Cardiac muscle cell (in vitro differentiated cells and primary cell): ENCODE data around the gene ANKRD44. TPM values are rescaled to one million over a fixed set of nuclear protein-coding genes. Genes with fewer than 3 reads are reported as not detected.
A peak's percentile ranks its signal among the peaks of the same experiment; 100 is the strongest.
"Not testable (repeated sequence)": the region's sequence is repeated elsewhere in the genome, so short reads cannot be mapped to it uniquely, and the experiment has no call there.

ENCODE experiments used
- DNase-seq, 2 donors: peaks; one replicate each; pipeline versions ENCODE4 v3.0.0 to v3.0.0-alpha.2; 2010 to 2017; ENCODE audit warnings: low read depth in 1 of 2, low spot score in 1 of 2
- H3K27ac ChIP-seq: fragments of 200-600 bp; sonication (generic); 2 replicates; pipeline ENCODE4 v1.5.1; 2016
- H3K27me3 ChIP-seq: fragments of 200-600 bp; sonication (generic); 2 replicates; pipeline ENCODE4 v1.6.0; 2016; ENCODE audit warnings: control low read depth
- H3K36me3 ChIP-seq: fragments of 200-600 bp; sonication (generic); 2 replicates; pipeline ENCODE4 v1.5.1; 2016; ENCODE audit warnings: control low read depth
- H3K4me1 ChIP-seq: fragments of 200-600 bp; sonication (generic); 2 replicates; pipeline ENCODE4 v1.8.1; 2017; ENCODE audit warnings: low read depth, mild to moderate bottlenecking, mixed run types
- H3K4me3 ChIP-seq: fragments of 200-600 bp; sonication (generic); 2 replicates; pipeline ENCODE4 v1.5.1; 2016; ENCODE audit warnings: mild to moderate bottlenecking
- H3K9me3 ChIP-seq: fragments of 200-600 bp; sonication (generic); 2 replicates; pipeline ENCODE4 v1.5.1; 2017; ENCODE audit warnings: low read depth, mild to moderate bottlenecking, control low read depth
- CTCF ChIP-seq: IDR thresholded peaks from 2 replicates; pipeline ENCODE4 v1.5.1; 2012; ENCODE audit warnings: low read depth, mild to moderate bottlenecking, low read length
- polyA plus RNA-seq: library from polyadenylated mRNA; unstranded; fragments of >200 nt; fragmentation: Nextera tagmentation; extraction: Ambion mirVana; gene quantifications from 2 replicates; pipeline ENCODE4 v1.2.1, GENCODE V29; 2016
- total RNA-seq: library from RNA; depleted of rRNA; stranded (reverse); fragments of >200 nt; gene quantifications from 2 replicates; pipeline ENCODE4 v1.2.3, GENCODE V29; 2016

The ANKRD44 gene
- total and polyA plus RNA-seq, 2 experiments from 2014 or later, result 4.0 to 5.0 TPM

- no peak for DNase-seq
- no peaks in the 10 kb centered on the region for H3K9me3 ChIP-seq
- H3K4me1 ChIP-seq, result peaks cover 6% of the 10 kb centered on the region
- H3K36me3 ChIP-seq, result no peaks in the 10 kb centered on the region
- no peak overlapping the region for H3K4me3 ChIP-seq
- no peak overlapping the region for H3K27ac ChIP-seq
- H3K27me3 ChIP-seq, result no peaks in the 10 kb centered on the region
- TF ChIP-seq CTCF, result no peak
Observed at GRCh38 chr2:197033222-197033621, 277.4 kb downstream of the ANKRD44 start.

GRCh38 chr2:197031803-197032202, 278.8 kb downstream of the ANKRD44 start:
- Histone ChIP-seq H3K36me3 (no peaks in the 10 kb centered on the region), H3K9me3 (no peaks in the 10 kb centered on the region), H3K27me3 (no peaks in the 10 kb centered on the region), H3K4me3 (no peak overlapping the region), H3K4me1 (peaks cover 6% of the 10 kb centered on the region), H3K27ac (no peak overlapping the region)
- TF ChIP-seq CTCF, result no peak
- peak in 1 of 2 donors; percentile 29 for DNase-seq

GRCh38 chr2:197030090-197030489, 280.5 kb downstream of the ANKRD44 start:
- DNase-seq, result no peak
- TF ChIP-seq CTCF, result no peak
- Histone ChIP-seq H3K36me3 (no peaks in the 10 kb centered on the region), H3K27ac (no peak overlapping the region), H3K9me3 (no peaks in the 10 kb centered on the region), H3K4me3 (no peak overlapping the region), H3K27me3 (no peaks in the 10 kb centered on the region), H3K4me1 (peaks cover 4% of the 10 kb centered on the region)

GRCh38 chr2:197028633-197029032, 281.9 kb downstream of the ANKRD44 start:
- Histone ChIP-seq H3K4me3 (no peak overlapping the region), H3K36me3 (no peaks in the 10 kb centered on the region), H3K4me1 (no peaks in the 10 kb centered on the region), H3K27ac (no peak overlapping the region), H3K27me3 (no peaks in the 10 kb centered on the region), H3K9me3 (no peaks in the 10 kb centered on the region)
- no peak for DNase-seq
- TF ChIP-seq CTCF, result no peak

GRCh38 chr2:197028230-197028629, 282.4 kb downstream of the ANKRD44 start:
- H3K36me3 ChIP-seq, result no peaks in the 10 kb centered on the region
- no peaks in the 10 kb centered on the region for H3K4me1 ChIP-seq
- no peaks in the 10 kb centered on the region for H3K27me3 ChIP-seq
- peak in 1 of 2 donors; percentile 87 for DNase-seq
- no peak overlapping the region for H3K4me3 ChIP-seq
- no peaks in the 10 kb centered on the region for H3K9me3 ChIP-seq
- H3K27ac ChIP-seq, result no peak overlapping the region
- TF ChIP-seq CTCF, result no peak

- no peak for TF ChIP-seq CTCF
- Histone ChIP-seq H3K4me3 (no peak overlapping the region), H3K4me1 (no peaks in the 10 kb centered on the region), H3K36me3 (no peaks in the 10 kb centered on the region), H3K27me3 (no peaks in the 10 kb centered on the region), H3K27ac (no peak overlapping the region), H3K9me3 (no peaks in the 10 kb centered on the region)
- DNase-seq, result no peak
Observed at GRCh38 chr2:197024206-197024605, 286.4 kb downstream of the ANKRD44 start.

GRCh38 chr2:197020921-197021320, 289.7 kb downstream of the ANKRD44 start:
- not testable (repeated sequence) for H3K27ac ChIP-seq, H3K36me3 ChIP-seq, H3K9me3 ChIP-seq, DNase-seq, H3K4me1 ChIP-seq, H3K4me3 ChIP-seq, H3K27me3 ChIP-seq
